Eye (tissue), 1 donor: ENCODE data around the gene AUTS2.

Experiments
- DNase-seq: peaks from one replicate; pipeline ENCODE4 v3.0.0-alpha.2; 2015

AUTS2 gene

GRCh38 chr7:70288781-70289456 lies 690.6 kb downstream of the AUTS2 start:
- DNase-seq, result no peak

- no peak for DNase-seq
These were observed 694.4 kb downstream of the AUTS2 start for GRCh38 chr7:70292716-70293115.

GRCh38 chr7:70294211-70294911 lies 696.1 kb downstream of the AUTS2 start:
- no peak for DNase-seq

- no peak for DNase-seq
These were observed 700.7 kb downstream of the AUTS2 start for GRCh38 chr7:70298780-70299471.

GRCh38 chr7:70299472-70299807 lies 701.2 kb downstream of the AUTS2 start:
- DNase-seq, result no peak

GRCh38 chr7:70301673-70302185 lies 703.5 kb downstream of the AUTS2 start:
- no peak for DNase-seq

- no peak for DNase-seq
These were observed 705.0 kb downstream of the AUTS2 start for GRCh38 chr7:70303309-70303708.

GRCh38 chr7:70303780-70304179 lies 705.5 kb downstream of the AUTS2 start:
- no peak for DNase-seq

GRCh38 chr7:70306173-70306572 lies 707.9 kb downstream of the AUTS2 start:
- no peak for DNase-seq

- no peak for DNase-seq
These were observed 709.4 kb downstream of the AUTS2 start for GRCh38 chr7:70307544-70308106.

GRCh38 chr7:70312336-70312735 lies 714.1 kb downstream of the AUTS2 start:
- DNase-seq, result no peak

GRCh38 chr7:70313271-70313670 lies 715.0 kb downstream of the AUTS2 start:
- no peak for DNase-seq

GRCh38 chr7:70313687-70314086 lies 715.4 kb downstream of the AUTS2 start:
- DNase-seq, result no peak

- no peak for DNase-seq
These were observed 715.9 kb downstream of the AUTS2 start for GRCh38 chr7:70314221-70314620.

- no peak for DNase-seq
These were observed 718.5 kb downstream of the AUTS2 start for GRCh38 chr7:70316745-70317144.

GRCh38 chr7:70317356-70317755 lies 719.1 kb downstream of the AUTS2 start:
- DNase-seq, result no peak

- DNase-seq, result no peak
These were observed 720.2 kb downstream of the AUTS2 start for GRCh38 chr7:70318511-70318910.

- no peak for DNase-seq
These were observed 720.8 kb downstream of the AUTS2 start for GRCh38 chr7:70319057-70319456.

- no peak for DNase-seq
These were observed 722.8 kb downstream of the AUTS2 start for GRCh38 chr7:70321016-70321590.

- DNase-seq, result no peak
These were observed 724.6 kb downstream of the AUTS2 start for GRCh38 chr7:70322856-70323255.

GRCh38 chr7:70325509-70326101 lies 727.3 kb downstream of the AUTS2 start:
- no peak for DNase-seq

GRCh38 chr7:70334295-70334694 lies 736.0 kb downstream of the AUTS2 start:
- DNase-seq, result no peak

- no peak for DNase-seq
These were observed 736.6 kb downstream of the AUTS2 start for GRCh38 chr7:70334871-70335270.
